Body of pancreas (tissue), 4 donors: ENCODE measurements around the gene COL4A4.

Source experiments
- POLR2A ChIP-seq, 3 donors: fragments of 450-650 bp; IDR thresholded peaks; one replicate each; pipeline ENCODE4 v1.6.1; 2016; ENCODE audit warnings: antibody characterized with exemption in 3 of 3, mild to moderate bottlenecking in 2 of 3
- TF ChIP-seq, protein P1 (sequence below), 7 experiments: fragments of 450-650 bp in 4 of 7; fragments of 200-600 bp in 3 of 7; sonication (generic) in 3 of 7; IDR thresholded peaks; one replicate each; pipeline ENCODE4 v1.5.1; 2016 to 2019; ENCODE audit warnings: antibody characterized with exemption in 7 of 7

- TF ChIP-seq POLR2A (IDR thresholded peaks at IDR 0.05): no peak
- TF ChIP-seq, protein P1, sequence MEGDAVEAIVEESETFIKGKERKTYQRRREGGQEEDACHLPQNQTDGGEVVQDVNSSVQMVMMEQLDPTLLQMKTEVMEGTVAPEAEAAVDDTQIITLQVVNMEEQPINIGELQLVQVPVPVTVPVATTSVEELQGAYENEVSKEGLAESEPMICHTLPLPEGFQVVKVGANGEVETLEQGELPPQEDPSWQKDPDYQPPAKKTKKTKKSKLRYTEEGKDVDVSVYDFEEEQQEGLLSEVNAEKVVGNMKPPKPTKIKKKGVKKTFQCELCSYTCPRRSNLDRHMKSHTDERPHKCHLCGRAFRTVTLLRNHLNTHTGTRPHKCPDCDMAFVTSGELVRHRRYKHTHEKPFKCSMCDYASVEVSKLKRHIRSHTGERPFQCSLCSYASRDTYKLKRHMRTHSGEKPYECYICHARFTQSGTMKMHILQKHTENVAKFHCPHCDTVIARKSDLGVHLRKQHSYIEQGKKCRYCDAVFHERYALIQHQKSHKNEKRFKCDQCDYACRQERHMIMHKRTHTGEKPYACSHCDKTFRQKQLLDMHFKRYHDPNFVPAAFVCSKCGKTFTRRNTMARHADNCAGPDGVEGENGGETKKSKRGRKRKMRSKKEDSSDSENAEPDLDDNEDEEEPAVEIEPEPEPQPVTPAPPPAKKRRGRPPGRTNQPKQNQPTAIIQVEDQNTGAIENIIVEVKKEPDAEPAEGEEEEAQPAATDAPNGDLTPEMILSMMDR (IDR thresholded peaks at IDR 0.05): no peak
Measured at GRCh38 chr2:226978300-226978699, 185.7 kb downstream of the COL4A4 start.
